OCI-LY1 (cell line): ENCODE results near the gene CIC.

ENCODE experiments used
- H2AFZ ChIP-seq: fragments of 200-600 bp; sonication (generic), shearing (Covaris generic); 2 replicates; pipeline ENCODE4 v1.6.0; 2014; ENCODE audit warnings: antibody characterized with exemption, mild to moderate bottlenecking, low read length
- H3F3A ChIP-seq: fragments of 200-600 bp; sonication (generic), shearing (Covaris generic); 2 replicates; pipeline ENCODE4 v1.6.0; 2014; ENCODE audit warnings: mild to moderate bottlenecking, antibody characterized with exemption, low read length, moderate library complexity; ENCODE audit not compliant: insufficient read depth
- H3K27ac ChIP-seq: fragments of 200-600 bp; sonication (generic); 2 replicates; pipeline ENCODE4 v1.5.1; 2014; ENCODE audit warnings: low read length, mixed run types, mild to moderate bottlenecking, low read depth; ENCODE audit not compliant: poor library complexity, severe bottlenecking
- H3K27me3 ChIP-seq: fragments of 200-600 bp; sonication (generic); 2 replicates; pipeline ENCODE4 v1.6.0; 2014; ENCODE audit warnings: antibody characterized with exemption, mild to moderate bottlenecking, low read length, moderate library complexity; ENCODE audit not compliant: insufficient read depth
- H3K36me3 ChIP-seq: fragments of 200-600 bp; sonication (generic); 2 replicates; pipeline ENCODE4 v1.6.1; 2014; ENCODE audit warnings: mild to moderate bottlenecking, antibody characterized with exemption, low read length, moderate library complexity, mixed read lengths; ENCODE audit not compliant: insufficient read depth
- H3K4me1 ChIP-seq: fragments of 200-600 bp; sonication (generic); 2 replicates; pipeline ENCODE4 v1.5.1; 2014; ENCODE audit warnings: mild to moderate bottlenecking, low read length, moderate library complexity; ENCODE audit not compliant: insufficient read depth, severe bottlenecking
- H3K4me2 ChIP-seq: fragments of 200-600 bp; sonication (generic), shearing (Covaris generic); 2 replicates; pipeline ENCODE4 v1.6.1; 2014; ENCODE audit warnings: low read length
- H3K4me3 ChIP-seq: fragments of 200-600 bp; sonication (generic); 2 replicates; pipeline ENCODE4 v1.5.1; 2014; ENCODE audit warnings: low read length, low read depth, mild to moderate bottlenecking, mixed read lengths; ENCODE audit not compliant: poor library complexity, severe bottlenecking
- H3K79me2 ChIP-seq: fragments of 200-600 bp; shearing (Covaris generic); 2 replicates; pipeline ENCODE4 v1.6.1; 2016; ENCODE audit warnings: mixed run types, low read length, mixed read lengths; ENCODE audit not compliant: insufficient read depth
- H3K9ac ChIP-seq: fragments of 200-600 bp; sonication (generic), shearing (Covaris generic); 2 replicates; pipeline ENCODE4 v1.6.1; 2014; ENCODE audit warnings: mild to moderate bottlenecking, low read length, mixed read lengths
- H3K9me2 ChIP-seq: fragments of 200-600 bp; sonication (generic), shearing (Covaris generic); 2 replicates; pipeline ENCODE4 v1.6.1; 2014; ENCODE audit warnings: low read depth, mild to moderate bottlenecking, low read length, mixed read lengths
- H3K9me3 ChIP-seq: fragments of 200-600 bp; shearing (Covaris generic); 2 replicates; pipeline ENCODE4 v1.6.1; 2014; ENCODE audit warnings: low read length, mixed read lengths
- H4K20me1 ChIP-seq: fragments of 200-600 bp; sonication (generic), shearing (Covaris generic); 2 replicates; pipeline ENCODE4 v1.6.0; 2016; ENCODE audit warnings: mild to moderate bottlenecking, low read length; ENCODE audit not compliant: insufficient read depth
- CTCF ChIP-seq: fragments of 200-600 bp; sonication (generic), shearing (Covaris generic); IDR thresholded peaks from 2 replicates; pipeline ENCODE4 v1.5.1; 2017; ENCODE audit warnings: mild to moderate bottlenecking, antibody characterized with exemption, low read length, moderate library complexity, mixed read lengths
- EZH2 ChIP-seq: fragments of 200-600 bp; sonication (generic), shearing (Covaris generic); IDR thresholded peaks from 2 replicates; pipeline ENCODE4 v1.8.0; 2017; ENCODE audit warnings: borderline replicate concordance, mixed run types, mild to moderate bottlenecking, antibody characterized with exemption, low read length, moderate library complexity, mixed read lengths

The CIC gene

GRCh38 chr19:42230571-42230970, 38.5 kb upstream of the CIC start:
- no peak overlapping the region for H3K4me2 ChIP-seq
- H3K9me3 ChIP-seq, result no peaks in the 10 kb centered on the region
- H3K36me3 ChIP-seq, result peaks cover 93% of the 10 kb centered on the region
- no peaks in the 10 kb centered on the region for H3K79me2 ChIP-seq
- H3K9ac ChIP-seq, result no peak overlapping the region
- no peak overlapping the region for H2AFZ ChIP-seq
- H3F3A ChIP-seq, result no peaks in the 10 kb centered on the region
- no peaks in the 10 kb centered on the region for H4K20me1 ChIP-seq
- no peak overlapping the region for H3K27ac ChIP-seq
- TF ChIP-seq EZH2 (no peak), CTCF (no peak)
- peaks cover 11% of the 10 kb centered on the region for H3K4me1 ChIP-seq
- no peaks in the 10 kb centered on the region for H3K9me2 ChIP-seq
- H3K4me3 ChIP-seq, result no peak overlapping the region
- H3K27me3 ChIP-seq, result no peaks in the 10 kb centered on the region

GRCh38 chr19:42232435-42232834, 36.6 kb upstream of the CIC start:
- peaks cover 90% of the 10 kb centered on the region for H3K36me3 ChIP-seq

GRCh38 chr19:42233106-42233505, 35.9 kb upstream of the CIC start:
- no peak overlapping the region for H2AFZ ChIP-seq
- no peaks in the 10 kb centered on the region for H3K9me2 ChIP-seq
- H3K27me3 ChIP-seq, result no peaks in the 10 kb centered on the region
- no peak overlapping the region for H3K4me3 ChIP-seq
- no peaks in the 10 kb centered on the region for H3K9me3 ChIP-seq
- peaks cover 88% of the 10 kb centered on the region for H3K36me3 ChIP-seq
- H3K27ac ChIP-seq, result no peak overlapping the region
- H3K9ac ChIP-seq, result no peak overlapping the region
- TF ChIP-seq CTCF (no peak), EZH2 (no peak)
- H4K20me1 ChIP-seq, result no peaks in the 10 kb centered on the region
- no peaks in the 10 kb centered on the region for H3F3A ChIP-seq
- no peaks in the 10 kb centered on the region for H3K79me2 ChIP-seq
- H3K4me2 ChIP-seq, result no peak overlapping the region
- H3K4me1 ChIP-seq, result peaks cover 11% of the 10 kb centered on the region

More at GRCh38 chr19:42232435-42232834, 36.6 kb upstream of the CIC start:
- H3K4me2 ChIP-seq, result no peak overlapping the region
- H3K9ac ChIP-seq, result no peak overlapping the region
- no peaks in the 10 kb centered on the region for H3K9me2 ChIP-seq
- no peak overlapping the region for H3K4me3 ChIP-seq
- H3K9me3 ChIP-seq, result no peaks in the 10 kb centered on the region
- no peak overlapping the region for H3K27ac ChIP-seq
- no peaks in the 10 kb centered on the region for H3K79me2 ChIP-seq
- H4K20me1 ChIP-seq, result no peaks in the 10 kb centered on the region
- no peak overlapping the region for H2AFZ ChIP-seq
- H3K27me3 ChIP-seq, result no peaks in the 10 kb centered on the region
- H3F3A ChIP-seq, result no peaks in the 10 kb centered on the region
- TF ChIP-seq EZH2, result no peak
- TF ChIP-seq CTCF, result no peak
- peaks cover 11% of the 10 kb centered on the region for H3K4me1 ChIP-seq
